ENCODE measurements around the gene SPEM1. TPM values are rescaled to one million over a fixed set of nuclear protein-coding genes. Genes with fewer than 3 reads are reported as not detected.
A peak's percentile ranks its signal among the peaks of the same experiment; 100 is the strongest.

The SPEM1 gene
- total and polyA plus RNA-seq, 2 of the 13 experiments (the other 11 are each of a cell fraction or from before 2014, with no cell fraction given) = not detected

DNA sequence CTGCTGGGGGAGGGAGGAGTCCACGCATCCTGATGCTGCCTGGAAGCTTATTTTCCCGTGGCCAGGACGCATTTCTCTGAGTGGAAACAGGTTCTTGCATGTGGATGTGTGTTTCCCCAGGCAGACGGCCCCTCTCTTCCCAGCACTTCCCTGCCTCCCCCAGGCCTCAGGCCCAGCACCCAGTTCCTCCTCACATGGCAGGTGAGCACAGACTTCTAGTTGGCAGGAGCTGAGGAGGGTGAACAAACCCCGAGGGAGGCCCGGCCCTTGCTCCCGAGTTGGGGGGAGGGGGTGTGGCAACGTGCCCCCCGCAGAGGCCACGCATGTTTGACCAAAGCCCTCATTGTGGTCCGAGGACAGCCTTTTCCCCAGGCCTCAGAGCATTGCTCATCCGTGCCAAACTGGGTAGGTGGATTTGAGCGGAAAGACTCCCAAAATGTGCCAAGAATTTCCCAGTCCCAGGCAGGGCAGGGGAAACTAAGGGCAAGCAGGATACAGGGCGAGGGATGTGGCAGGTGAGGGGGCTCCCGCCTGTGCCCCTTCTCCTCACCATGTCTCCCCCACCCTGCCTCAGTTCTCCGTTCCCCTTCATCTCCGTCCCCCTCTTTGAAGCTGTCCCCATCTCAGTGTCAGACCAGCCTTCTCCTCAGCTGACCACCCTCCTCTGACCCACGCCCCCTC, 1.5 kb upstream of the SPEM1 start:
- Histone ChIP-seq H3K27ac (ENCODE audit: extremely low read length, insufficient read depth, low read length) (no peak overlapping the region), H3K79me2 (ENCODE audit: insufficient read depth, low read length) (no peaks in the 10 kb centered on the region), H3K4me2 (ENCODE audit: low read depth, low read length) (no peak overlapping the region), H4K20me1 (ENCODE audit: insufficient read depth, low read length) (no peaks in the 10 kb centered on the region), H3K4me3 (replicated peaks in 1 of 3; ENCODE audit: insufficient read depth in 1 of 3, low read depth in 2 of 3, low read length in 3 of 3) (no peak overlapping the region), H3K36me3 (replicated peaks in 1 of 2; ENCODE audit: control insufficient read depth in 1 of 2, insufficient read depth in 2 of 2, low read length in 2 of 2) (no peaks in the 10 kb centered on the region), H3K9me3 (ENCODE audit: low read length) (no peaks in the 10 kb centered on the region), H3K27me3 (ENCODE audit: control insufficient read depth in 1 of 2, insufficient read depth in 2 of 2, low read length in 2 of 2) (peaks cover 2 to 5% of the 10 kb centered on the region in 2 experiments; a peak in 1 of 5 replicates), H3K9ac (ENCODE audit: insufficient read depth, low read depth, low read length) (no peak overlapping the region), H2AFZ (ENCODE audit: low read length) (no peak overlapping the region), H3K4me1 (ENCODE audit: insufficient read depth, low read length) (peaks cover 13% of the 10 kb centered on the region; the same call in 1 of the 2 replicates)
- CTCF ChIA-PET (ENCODE audit: low intra/inter-chr PET ratio, low total read pairs) = no interaction called here
- intact Hi-C loops (cut with micrococcal nuclease; ENCODE audit: unreplicated experiment) (no loop called here), in situ Hi-C loops (cut with HindIII; ENCODE audit: extremely low pct_ligation_motif_present, low pct_unique_long_range_greater_than_20kb) (no loop called here)
- 67% methylated on average over 15 of the region's 18 CpGs for WGBS (ENCODE audit: low lambda C conversion rate)
- POLR2A ChIA-PET = no interaction called here
- no peak for ATAC-seq
- DNase-seq (ENCODE audit: low spot score) = no peak
- TF ChIP-seq, protein P1, sequence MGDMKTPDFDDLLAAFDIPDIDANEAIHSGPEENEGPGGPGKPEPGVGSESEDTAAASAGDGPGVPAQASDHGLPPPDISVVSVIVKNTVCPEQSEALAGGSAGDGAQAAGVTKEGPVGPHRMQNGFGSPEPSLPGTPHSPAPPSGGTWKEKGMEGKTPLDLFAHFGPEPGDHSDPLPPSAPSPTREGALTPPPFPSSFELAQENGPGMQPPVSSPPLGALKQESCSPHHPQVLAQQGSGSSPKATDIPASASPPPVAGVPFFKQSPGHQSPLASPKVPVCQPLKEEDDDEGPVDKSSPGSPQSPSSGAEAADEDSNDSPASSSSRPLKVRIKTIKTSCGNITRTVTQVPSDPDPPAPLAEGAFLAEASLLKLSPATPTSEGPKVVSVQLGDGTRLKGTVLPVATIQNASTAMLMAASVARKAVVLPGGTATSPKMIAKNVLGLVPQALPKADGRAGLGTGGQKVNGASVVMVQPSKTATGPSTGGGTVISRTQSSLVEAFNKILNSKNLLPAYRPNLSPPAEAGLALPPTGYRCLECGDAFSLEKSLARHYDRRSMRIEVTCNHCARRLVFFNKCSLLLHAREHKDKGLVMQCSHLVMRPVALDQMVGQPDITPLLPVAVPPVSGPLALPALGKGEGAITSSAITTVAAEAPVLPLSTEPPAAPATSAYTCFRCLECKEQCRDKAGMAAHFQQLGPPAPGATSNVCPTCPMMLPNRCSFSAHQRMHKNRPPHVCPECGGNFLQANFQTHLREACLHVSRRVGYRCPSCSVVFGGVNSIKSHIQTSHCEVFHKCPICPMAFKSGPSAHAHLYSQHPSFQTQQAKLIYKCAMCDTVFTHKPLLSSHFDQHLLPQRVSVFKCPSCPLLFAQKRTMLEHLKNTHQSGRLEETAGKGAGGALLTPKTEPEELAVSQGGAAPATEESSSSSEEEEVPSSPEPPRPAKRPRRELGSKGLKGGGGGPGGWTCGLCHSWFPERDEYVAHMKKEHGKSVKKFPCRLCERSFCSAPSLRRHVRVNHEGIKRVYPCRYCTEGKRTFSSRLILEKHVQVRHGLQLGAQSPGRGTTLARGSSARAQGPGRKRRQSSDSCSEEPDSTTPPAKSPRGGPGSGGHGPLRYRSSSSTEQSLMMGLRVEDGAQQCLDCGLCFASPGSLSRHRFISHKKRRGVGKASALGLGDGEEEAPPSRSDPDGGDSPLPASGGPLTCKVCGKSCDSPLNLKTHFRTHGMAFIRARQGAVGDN (CRISPR knock-in tag; IDR thresholded peaks at IDR 0.05) = peak; percentile 25; the same call in 1 of the 2 replicates
- TF ChIP-seq POLR2G (IDR thresholded peaks at IDR 0.05; ENCODE audit: low read depth, low read length) (0 out of 2 replicates have a peak, but pooled peaks have one; percentile 22), ZBTB7B (CRISPR knock-in tag; IDR thresholded peaks at IDR 0.05) (no peak), ZNF766 (CRISPR knock-in tag; IDR thresholded peaks at IDR 0.05; ENCODE audit: borderline replicate concordance) (no peak)
- BruUV-seq (replicated peaks) = no TSS peak
- FAIRE-seq = no peak
